ENCODE measurements around the gene TMBIM1. TPM values are rescaled to one million over a fixed set of nuclear protein-coding genes. Genes with fewer than 3 reads are reported as not detected.
A peak's percentile ranks its signal among the peaks of the same experiment; 100 is the strongest.

Gene TMBIM1
- polyA plus RNA-seq, 1 of the 3 experiments (the other 2 are of a cell fraction), result 7.8 TPM

DNA sequence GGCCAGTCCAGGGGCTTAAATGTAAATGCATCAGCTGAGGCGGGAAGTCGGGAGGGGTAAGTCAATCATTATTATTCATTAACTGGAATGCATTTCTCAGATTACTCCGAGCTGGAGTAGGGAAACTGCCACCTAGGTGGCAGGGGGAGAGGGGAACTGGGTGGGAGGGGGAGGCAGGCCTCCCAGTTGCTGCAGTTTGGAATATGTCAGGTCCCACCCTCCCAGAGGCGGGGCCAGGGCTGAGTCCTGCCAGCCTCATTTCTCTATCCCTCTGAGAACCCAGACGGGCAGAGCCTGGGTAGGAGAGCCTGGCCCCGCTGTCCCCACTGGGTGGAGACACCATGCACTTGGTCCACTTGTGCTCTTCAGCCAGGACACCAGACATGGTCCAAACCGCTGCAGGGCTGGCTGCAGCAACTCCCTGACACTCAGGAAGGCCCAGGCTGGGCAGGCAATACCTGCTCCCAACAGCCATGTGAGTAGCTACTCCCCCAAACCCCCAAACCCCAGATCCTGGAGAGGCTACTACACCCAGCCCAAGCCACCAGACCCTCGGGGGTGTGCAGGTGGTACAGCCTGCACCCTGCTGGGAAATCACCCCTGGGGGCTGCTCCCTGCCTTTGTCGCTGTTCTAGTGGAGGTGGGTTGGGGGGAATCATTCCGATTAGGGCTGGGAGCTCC lies 31.4 kb downstream of the TMBIM1 start, which contains the start of gene GPBAR1:
TSS of gene GPBAR1 (plus strand) at position 274 of the 681 bp plus-strand sequence. CDS start 1,710 bp downstream, outside the sequence.
- peaks cover 2 to 33% of the 10 kb centered on the region in 2 experiments for H3K36me3 ChIP-seq (replicated peaks in 1 of 2; ENCODE audit: control insufficient read depth in 1 of 2, insufficient read depth in 2 of 2, low read length in 1 of 2)
- DNase-seq, result no peak
- POLR2A ChIA-PET, result interaction anchor here (1.3 kb wide), 1 partner anchor 9 kb away, joined by 3 read pairs; the partner anchor contains the start of gene AAMP
- CTCF ChIA-PET, result interaction anchor here (1.0 to 4.2 kb wide), 3 partner anchors 11 to 429 kb away, joined by 3 to 34 read pairs (median 19); no protein-coding TSS in a partner anchor
- no peak within 1 kb of the TSS for H3K9ac ChIP-seq
- H3K79me2 ChIP-seq (ENCODE audit: insufficient read depth), result no peaks in the 10 kb centered on the region
- no peaks in the 10 kb centered on the region for H3K9me2 ChIP-seq
- no peak within 1 kb of the TSS for H3K4me2 ChIP-seq
- H4K20me1 ChIP-seq (ENCODE audit: insufficient read depth), result no peaks in the 10 kb centered on the region
- H3K27me3 ChIP-seq (ENCODE audit: insufficient read depth), result no peaks in the 10 kb centered on the region
- peak within 1 kb of the TSS; percentile 75 to 95; a peak in 3 of 4 replicates for H3K27ac ChIP-seq (ENCODE audit: low read depth in 2 of 2, low read length in 1 of 2)
- no peak within 1 kb of the TSS for H2AFZ ChIP-seq (ENCODE audit: low read depth)
- H3F3A ChIP-seq (replicated peaks; ENCODE audit: insufficient read depth), result peaks cover 26% of the 10 kb centered on the region
- TF ChIP-seq EP300 (IDR thresholded peaks at IDR 0.05; ENCODE audit: borderline replicate concordance in 1 of 2, low read depth in 1 of 2, low read length in 1 of 2) (no peak), GABPA (IDR thresholded peaks at IDR 0.05; ENCODE audit: low read depth) (no peak)
- no peak within 1 kb of the TSS for H3K4me3 ChIP-seq (ENCODE audit: low read depth in 2 of 2, low read length in 1 of 2)
- H3K9me3 ChIP-seq, result no peaks in the 10 kb centered on the region
- WGBS (ENCODE audit: low lambda C conversion rate), result 83% methylated on average over 8 of the region's 10 CpGs
- H3K4me1 ChIP-seq (ENCODE audit: control insufficient read depth in 1 of 2, insufficient read depth in 2 of 2, low read depth in 1 of 2, low read length in 1 of 2), result peaks cover 11 to 52% of the 10 kb centered on the region in 2 experiments

DNA sequence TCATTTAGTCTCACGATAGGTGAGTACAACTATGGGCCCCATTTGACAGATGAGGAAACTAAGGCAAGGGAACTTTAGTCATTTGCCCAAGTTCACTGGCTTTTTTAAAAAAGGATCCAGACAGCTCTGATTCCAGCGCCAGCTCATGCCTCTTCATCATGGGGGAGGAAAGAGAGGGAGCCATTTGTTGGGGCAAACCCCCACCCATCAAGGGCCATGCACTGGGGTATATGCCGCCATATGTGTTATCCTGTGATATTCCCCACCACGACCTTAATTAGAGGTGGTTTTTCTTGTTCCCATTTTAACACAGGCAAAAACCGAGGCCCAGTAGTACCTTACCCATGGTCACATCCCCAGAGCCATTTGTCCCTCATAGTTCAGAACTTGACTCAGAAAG lies 32.1 kb downstream of the TMBIM1 start:
- H3K9me3 ChIP-seq, result no peaks in the 10 kb centered on the region
- H3K9me2 ChIP-seq, result no peaks in the 10 kb centered on the region
- 85% methylated on average over 5 of the region's 5 CpGs for WGBS (ENCODE audit: low lambda C conversion rate)
- H4K20me1 ChIP-seq (ENCODE audit: insufficient read depth), result no peaks in the 10 kb centered on the region
- no peak overlapping the region for H3K4me2 ChIP-seq
- H3K27me3 ChIP-seq (ENCODE audit: insufficient read depth), result no peaks in the 10 kb centered on the region
- H3K79me2 ChIP-seq (ENCODE audit: insufficient read depth), result no peaks in the 10 kb centered on the region
- no peak overlapping the region for H3K9ac ChIP-seq
- no peak overlapping the region for H3K4me3 ChIP-seq (ENCODE audit: low read depth in 2 of 2, low read length in 1 of 2)
- peaks cover 33% of the 10 kb centered on the region for H3F3A ChIP-seq (replicated peaks; ENCODE audit: insufficient read depth)
- POLR2A ChIA-PET, result interaction anchor here (1.3 kb wide), 1 partner anchor 10 kb away, joined by 3 read pairs; the partner anchor contains the start of gene AAMP
- peaks cover 11 to 52% of the 10 kb centered on the region in 2 experiments for H3K4me1 ChIP-seq (ENCODE audit: control insufficient read depth in 1 of 2, insufficient read depth in 2 of 2, low read depth in 1 of 2, low read length in 1 of 2)
- no peak for TF ChIP-seq POLR2AphosphoS5 (IDR thresholded peaks at IDR 0.05; ENCODE audit: low read depth, low read length)
- peak overlapping the region; percentile 75 to 95; a peak in 3 of 4 replicates for H3K27ac ChIP-seq (ENCODE audit: low read depth in 2 of 2, low read length in 1 of 2)
- H3K36me3 ChIP-seq (replicated peaks in 1 of 2; ENCODE audit: control insufficient read depth in 1 of 2, insufficient read depth in 2 of 2, low read length in 1 of 2), result peaks cover 10 to 33% of the 10 kb centered on the region in 2 experiments
- H2AFZ ChIP-seq (ENCODE audit: low read depth), result no peak overlapping the region
- CTCF ChIA-PET, result interaction anchor here (0.9 to 4.2 kb wide), 5 partner anchors 12 to 429 kb away, joined by 3 to 34 read pairs (median 8); partner anchors contain the start of gene CATIP
- no peak for DNase-seq

GRCh38 chr2:218259099-218259961 lies 33.0 kb downstream of the TMBIM1 start:
- Histone ChIP-seq H3K9me3 (no peaks in the 10 kb centered on the region), H4K20me1 (ENCODE audit: insufficient read depth) (no peaks in the 10 kb centered on the region), H3F3A (replicated peaks; ENCODE audit: insufficient read depth) (peaks cover 41% of the 10 kb centered on the region), H3K9me2 (no peaks in the 10 kb centered on the region), H3K9ac (no peak overlapping the region), H3K27ac (ENCODE audit: low read depth in 2 of 2, low read length in 1 of 2) (peak overlapping the region; percentile 75 to 95), H2AFZ (ENCODE audit: low read depth) (no peak overlapping the region), H3K27me3 (ENCODE audit: insufficient read depth) (no peaks in the 10 kb centered on the region), H3K4me3 (ENCODE audit: low read depth in 2 of 2, low read length in 1 of 2) (no peak overlapping the region), H3K4me1 (ENCODE audit: control insufficient read depth in 1 of 2, insufficient read depth in 2 of 2, low read depth in 1 of 2, low read length in 1 of 2) (peaks cover 11 to 52% of the 10 kb centered on the region in 2 experiments), H3K79me2 (ENCODE audit: insufficient read depth) (no peaks in the 10 kb centered on the region), H3K36me3 (replicated peaks in 1 of 2; ENCODE audit: control insufficient read depth in 1 of 2, insufficient read depth in 2 of 2, low read length in 1 of 2) (peaks cover 15 to 33% of the 10 kb centered on the region in 2 experiments), H3K4me2 (peak overlapping the region; percentile 45; the same call in 1 of the 2 replicates)
- ChIA-PET POLR2A (no interaction called here), CTCF (interaction anchor here (0.9 to 4.2 kb wide), 7 partner anchors 13 to 430 kb away, joined by 3 to 34 read pairs (median 4); partner anchors contain the start of gene CATIP)
- DNase-seq, result peak; percentile 81
- WGBS (ENCODE audit: low lambda C conversion rate), result 62% methylated on average over 12 of the region's 15 CpGs
- TF ChIP-seq TEAD4 (IDR thresholded peaks at IDR 0.05; ENCODE audit: borderline replicate concordance, insufficient read depth), result no peak
- TF ChIP-seq RXRA (IDR thresholded peaks at IDR 0.05; ENCODE audit: borderline replicate concordance, low read depth), result no peak
- TF ChIP-seq SMC3 (IDR thresholded peaks at IDR 0.05; ENCODE audit: low read depth, low read length), result no peak
- TF ChIP-seq EP300 (IDR thresholded peaks at IDR 0.05; ENCODE audit: borderline replicate concordance in 1 of 2, low read depth in 1 of 2, low read length in 1 of 2), result peak in 1 of 2 experiments; percentile 45; a peak in 1 of 4 replicates
- no peak for TF ChIP-seq TAF1 (IDR thresholded peaks at IDR 0.05; ENCODE audit: borderline replicate concordance, low read depth, low read length)
- no peak for TF ChIP-seq USF2 (IDR thresholded peaks at IDR 0.05; ENCODE audit: borderline replicate concordance, low read depth, low read length)
- peak; percentile 50; the same call in 1 of the 2 replicates for TF ChIP-seq MXI1 (IDR thresholded peaks at IDR 0.05; ENCODE audit: low read depth, low read length)
- 0 out of 2 replicates have a peak, but pooled peaks have one; percentile 17 for TF ChIP-seq RCOR1 (IDR thresholded peaks at IDR 0.05; ENCODE audit: low read length)
- 0 out of 2 replicates have a peak, but pooled peaks have one; percentile 28 for TF ChIP-seq PBX3 (IDR thresholded peaks at IDR 0.05)
- TF ChIP-seq CHD2 (IDR thresholded peaks at IDR 0.05; ENCODE audit: low read length, partially characterized antibody), result peak; percentile 22
- no peak for TF ChIP-seq NFIC (IDR thresholded peaks at IDR 0.05; ENCODE audit: borderline replicate concordance)
